ENCODE measurements around the gene SCMH1.
"Not testable (repeated sequence)": the region's sequence is repeated elsewhere in the genome, so short reads cannot be mapped to it uniquely, and the experiment has no call there.

Gene SCMH1

GRCh38 chr1:41215623-41216022 is 26.5 kb downstream of the SCMH1 start:
- no peak for DNase-seq (ENCODE audit: low read depth in 2 of 3, low spot score in 1 of 3)

DNA sequence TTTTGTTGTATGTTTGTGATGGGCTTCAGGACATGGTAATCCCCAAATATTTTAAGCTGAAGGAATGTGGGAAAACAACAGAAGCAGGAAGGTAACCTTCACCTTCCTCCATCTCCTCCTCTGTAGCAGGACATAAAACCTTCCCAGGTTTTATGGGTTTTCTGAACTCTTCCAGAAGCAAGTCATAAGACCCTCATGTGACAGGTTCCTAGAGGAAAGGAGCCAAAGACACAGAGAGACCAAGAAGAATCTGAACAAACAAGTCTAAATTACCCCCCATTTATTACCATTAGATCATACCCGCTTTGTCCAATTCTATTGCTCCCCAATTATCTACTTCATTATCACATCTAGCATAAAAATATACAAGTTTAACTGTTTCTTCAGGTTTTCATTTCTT is 28.8 kb downstream of the SCMH1 start:
- no peak for DNase-seq (ENCODE audit: low read depth in 2 of 3, low spot score in 1 of 3)

DNA sequence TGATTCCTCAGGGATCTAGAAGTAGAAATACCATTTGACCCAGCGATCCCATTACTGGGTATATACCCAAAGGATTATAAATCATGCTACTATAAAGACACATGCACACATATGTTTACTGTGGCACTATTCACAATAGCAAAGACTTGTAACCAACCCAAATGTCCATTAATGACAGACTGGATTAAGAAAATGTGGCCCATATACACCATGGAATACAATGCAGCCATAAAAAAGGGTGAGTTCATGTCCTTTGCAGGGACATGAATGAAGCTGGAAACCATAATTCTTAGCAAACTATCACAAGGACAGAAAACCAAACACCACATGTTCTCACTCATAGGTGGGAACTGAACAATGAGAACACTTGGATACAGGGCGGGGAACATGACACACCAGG is 30.5 kb downstream of the SCMH1 start:
- not testable (repeated sequence) for DNase-seq (ENCODE audit: low read depth in 2 of 3, low spot score in 1 of 3)

- not testable (repeated sequence) for DNase-seq (ENCODE audit: low read depth in 2 of 3, low spot score in 1 of 3)
Measured at GRCh38 chr1:41207053-41207452, 35.1 kb downstream of the SCMH1 start.

- no peak for DNase-seq (ENCODE audit: low read depth in 2 of 3, low spot score in 1 of 3)
Measured at GRCh38 chr1:41200728-41201127, 41.4 kb downstream of the SCMH1 start.

- DNase-seq (ENCODE audit: low read depth in 2 of 3, low spot score in 1 of 3), result no peak
Measured at GRCh38 chr1:41199375-41199774, 42.7 kb downstream of the SCMH1 start.

DNA sequence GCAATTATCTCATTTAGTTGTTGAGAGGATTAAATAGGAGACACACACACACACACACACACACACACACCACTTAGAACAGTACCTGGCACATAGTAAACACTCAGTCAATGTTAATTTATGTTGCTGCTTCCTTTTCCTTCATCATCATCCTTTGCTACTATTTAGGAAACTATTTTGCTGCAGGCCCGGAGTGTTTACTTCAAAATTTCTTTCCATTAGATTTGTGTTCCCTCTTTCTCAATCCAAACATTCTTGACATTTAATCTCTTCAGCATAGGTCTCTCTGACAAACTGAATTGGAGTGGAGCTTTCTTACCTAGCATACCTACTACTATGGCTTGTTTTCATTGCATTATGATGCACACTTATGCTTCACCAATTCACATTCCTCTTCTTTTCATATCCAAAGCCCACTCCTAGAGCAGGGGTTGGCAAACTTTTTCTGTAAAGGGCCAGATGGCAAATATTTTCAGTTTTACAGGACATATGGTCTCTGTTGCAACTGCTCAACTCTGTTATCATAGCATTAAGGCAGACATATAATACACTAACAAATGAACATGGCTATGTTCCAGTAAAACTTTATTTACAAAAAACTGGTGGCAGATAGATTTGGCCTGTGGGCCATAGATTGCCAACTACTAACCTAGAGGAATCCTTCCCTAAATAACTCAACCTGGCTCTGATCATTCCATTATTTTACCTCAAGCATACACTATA is 49.5 kb downstream of the SCMH1 start:
- no peak for DNase-seq (ENCODE audit: low read depth in 2 of 3, low spot score in 1 of 3)

- DNase-seq (ENCODE audit: low read depth in 2 of 3, low spot score in 1 of 3), result no peak
Measured at GRCh38 chr1:41184446-41184845, 57.7 kb downstream of the SCMH1 start.

DNA sequence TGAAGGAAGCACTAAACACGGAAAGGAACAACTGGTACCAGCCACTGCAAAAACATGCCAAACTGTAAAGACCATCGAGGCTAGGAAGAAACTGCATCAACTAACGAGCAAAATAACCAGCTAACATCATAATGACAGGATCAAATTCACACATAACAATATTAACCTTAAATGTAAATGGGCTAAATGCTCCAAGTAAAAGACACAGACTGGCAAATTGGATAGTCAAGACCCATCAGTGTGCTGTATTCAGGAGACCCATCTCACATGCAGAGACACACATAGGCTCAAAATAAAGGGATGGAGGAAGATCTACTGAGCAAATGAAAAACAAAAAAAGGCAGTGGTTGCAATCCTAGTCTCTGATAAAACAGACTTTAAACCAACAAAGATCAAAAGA is 63.9 kb downstream of the SCMH1 start:
- not testable (repeated sequence) for DNase-seq (ENCODE audit: low read depth in 2 of 3, low spot score in 1 of 3)

DNA sequence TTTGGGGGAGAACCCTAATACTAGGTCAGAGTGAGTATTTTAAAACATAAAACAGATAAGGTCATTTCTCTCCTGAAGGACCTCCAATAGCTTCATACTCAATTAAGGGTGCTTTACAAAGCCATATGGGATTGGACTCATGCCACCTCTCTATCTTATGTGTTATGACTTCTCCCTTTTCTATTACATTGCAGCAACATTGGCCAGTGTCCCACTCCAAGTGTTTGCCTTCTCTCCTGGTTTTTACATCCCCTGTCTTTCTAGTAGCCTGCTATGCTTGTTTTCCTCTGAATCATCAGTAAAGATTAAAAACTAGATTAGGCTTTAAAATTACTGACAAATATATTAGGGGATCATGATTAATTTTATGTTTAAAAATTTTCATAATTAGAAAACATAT is 66.6 kb downstream of the SCMH1 start:
- DNase-seq (ENCODE audit: low read depth in 2 of 3, low spot score in 1 of 3), result no peak

DNA sequence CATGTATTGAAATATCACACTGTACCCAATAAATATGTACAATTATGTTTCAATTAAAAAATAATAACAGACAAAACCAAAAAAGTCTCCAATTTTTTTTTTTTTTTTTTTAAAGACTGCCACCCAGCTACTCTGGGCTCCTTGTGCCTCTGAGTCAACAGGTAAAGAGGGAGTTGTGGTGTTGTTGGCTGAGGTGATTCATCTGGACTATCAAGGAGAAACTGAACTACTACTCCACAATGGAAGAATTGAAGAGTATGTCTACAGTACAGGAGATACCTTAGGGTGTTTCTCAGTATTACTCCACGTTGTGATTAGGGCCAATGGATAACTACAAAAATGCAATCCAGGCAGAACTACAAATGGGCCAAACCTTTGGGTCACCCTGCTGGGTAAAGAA is 67.9 kb downstream of the SCMH1 start:
- DNase-seq (ENCODE audit: low read depth in 2 of 3, low spot score in 1 of 3), result no peak

DNA sequence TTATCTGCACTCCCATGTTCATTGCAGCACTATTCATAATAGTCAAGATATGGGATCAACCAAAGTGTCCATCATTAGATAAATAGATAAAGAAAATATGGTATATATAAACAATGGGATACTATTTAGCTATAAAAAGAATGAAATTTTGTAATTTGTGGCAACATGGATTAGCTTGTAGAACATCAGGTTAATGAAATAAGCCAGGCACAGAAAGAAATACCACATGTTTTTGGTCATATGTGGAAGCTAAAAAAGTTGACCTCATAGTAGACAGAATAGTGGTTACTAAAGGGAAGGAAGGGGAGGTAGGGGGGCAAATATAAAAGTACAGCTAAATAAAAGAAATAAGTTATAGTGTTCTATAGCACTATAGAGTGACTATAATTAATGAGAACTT is 68.5 kb downstream of the SCMH1 start:
- no peak for DNase-seq (ENCODE audit: low read depth in 2 of 3, low spot score in 1 of 3)

GRCh38 chr1:41171266-41171874 is 70.7 kb downstream of the SCMH1 start:
- DNase-seq (ENCODE audit: low read depth in 2 of 3, low spot score in 1 of 3), result no peak

DNA sequence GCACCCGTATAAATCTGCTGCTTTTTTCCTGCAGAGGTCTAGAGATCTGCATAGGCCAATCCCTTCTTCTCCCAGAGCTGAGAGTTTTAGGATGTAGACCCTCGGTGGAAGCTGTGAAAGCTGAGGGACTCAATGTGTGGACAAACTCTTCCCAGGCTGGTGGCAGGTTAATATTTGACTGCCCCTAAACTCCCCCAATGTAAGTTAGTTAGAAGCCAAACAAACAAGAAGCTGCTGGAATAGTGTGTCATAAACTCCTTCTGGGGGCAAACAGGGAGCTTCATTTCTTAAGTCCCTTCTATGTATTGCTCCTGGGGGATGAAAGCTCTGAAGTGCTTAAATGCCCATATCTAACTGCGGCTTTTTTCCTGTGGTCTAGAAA is 72.3 kb downstream of the SCMH1 start:
- DNase-seq (ENCODE audit: low read depth in 2 of 3, low spot score in 1 of 3), result no peak

DNA sequence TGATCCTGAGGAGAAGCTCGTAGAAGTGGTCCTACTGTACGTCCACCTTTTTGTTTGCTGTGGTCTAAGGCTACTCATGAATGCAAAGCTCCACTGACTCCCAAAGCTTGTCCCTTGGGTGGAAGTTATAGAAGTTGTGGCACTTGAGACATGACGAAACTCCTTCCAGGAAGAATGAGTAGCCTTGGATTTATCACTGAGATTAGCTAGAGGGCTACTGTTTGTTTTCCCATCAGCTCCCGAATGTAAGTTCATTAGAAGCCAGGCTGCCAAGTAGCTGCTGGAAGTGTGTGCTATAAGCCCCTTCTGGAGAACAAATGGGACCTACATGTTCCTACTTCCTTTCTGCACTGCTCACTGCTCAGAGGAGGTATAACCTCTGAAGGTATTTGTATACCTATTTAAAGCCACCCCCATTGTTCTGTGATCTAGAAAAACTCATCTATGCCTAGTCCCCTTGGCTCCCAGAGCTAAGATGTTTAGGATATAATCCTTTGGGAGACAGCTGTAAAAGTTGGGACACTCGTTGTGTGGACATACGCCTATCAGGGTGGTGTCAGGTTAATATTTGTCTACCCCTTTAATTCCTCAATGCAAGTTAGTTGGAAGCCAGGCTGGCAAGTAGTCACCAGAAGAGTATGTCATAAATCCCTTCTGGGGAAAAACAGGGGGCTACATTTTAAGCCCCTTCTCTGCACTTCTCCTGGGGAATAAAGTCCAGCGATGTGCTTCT is 72.9 kb downstream of the SCMH1 start:
- DNase-seq (ENCODE audit: low read depth in 2 of 3, low spot score in 1 of 3), result no peak

DNA sequence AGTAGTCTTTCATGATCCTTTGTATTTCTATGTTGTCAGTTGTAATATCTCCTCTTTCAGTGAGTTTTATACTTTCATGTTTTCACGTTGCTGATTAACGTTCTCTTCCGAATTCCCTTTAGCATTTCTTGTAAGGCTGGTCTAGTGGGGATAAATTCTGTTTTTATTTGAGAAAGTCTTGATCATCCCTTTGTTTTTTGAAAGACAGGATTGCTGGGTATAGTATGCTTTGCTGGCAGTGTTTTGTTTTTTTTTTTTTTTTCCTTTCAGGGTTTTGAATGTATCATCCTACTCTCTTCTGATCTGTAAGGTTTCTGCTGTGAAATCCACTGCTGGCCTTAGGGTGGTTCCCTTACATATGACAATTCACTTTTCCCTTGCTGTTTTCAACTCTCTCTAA is 74.4 kb downstream of the SCMH1 start:
- DNase-seq (ENCODE audit: low read depth in 2 of 3, low spot score in 1 of 3), result no peak

- DNase-seq (ENCODE audit: low read depth in 2 of 3, low spot score in 1 of 3), result no peak
Measured at GRCh38 chr1:41164727-41165126, 77.4 kb downstream of the SCMH1 start.

DNA sequence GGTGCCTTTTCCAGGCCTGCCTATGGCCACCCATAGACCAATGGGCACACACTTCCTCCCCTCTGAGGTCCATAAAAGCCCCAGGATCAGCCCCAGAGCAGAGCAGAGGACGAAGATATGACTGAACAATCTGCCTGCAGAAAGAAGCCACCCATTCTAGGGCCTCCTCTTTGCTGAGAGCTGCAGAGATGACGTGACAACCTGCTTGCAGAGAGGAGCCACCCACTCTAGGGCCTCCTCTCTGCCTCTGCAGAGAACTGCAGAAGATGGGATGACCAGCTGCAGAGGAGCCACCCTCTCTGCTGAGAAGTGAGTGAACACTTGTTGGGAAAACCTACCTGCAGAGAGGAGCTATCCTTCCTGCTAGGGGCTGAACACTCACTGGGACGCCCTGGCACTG is 79.7 kb downstream of the SCMH1 start:
- no peak for DNase-seq (ENCODE audit: low read depth in 2 of 3, low spot score in 1 of 3)

- DNase-seq (ENCODE audit: low read depth in 2 of 3, low spot score in 1 of 3), result no peak
Measured at GRCh38 chr1:41161846-41162245, 80.3 kb downstream of the SCMH1 start.

DNA sequence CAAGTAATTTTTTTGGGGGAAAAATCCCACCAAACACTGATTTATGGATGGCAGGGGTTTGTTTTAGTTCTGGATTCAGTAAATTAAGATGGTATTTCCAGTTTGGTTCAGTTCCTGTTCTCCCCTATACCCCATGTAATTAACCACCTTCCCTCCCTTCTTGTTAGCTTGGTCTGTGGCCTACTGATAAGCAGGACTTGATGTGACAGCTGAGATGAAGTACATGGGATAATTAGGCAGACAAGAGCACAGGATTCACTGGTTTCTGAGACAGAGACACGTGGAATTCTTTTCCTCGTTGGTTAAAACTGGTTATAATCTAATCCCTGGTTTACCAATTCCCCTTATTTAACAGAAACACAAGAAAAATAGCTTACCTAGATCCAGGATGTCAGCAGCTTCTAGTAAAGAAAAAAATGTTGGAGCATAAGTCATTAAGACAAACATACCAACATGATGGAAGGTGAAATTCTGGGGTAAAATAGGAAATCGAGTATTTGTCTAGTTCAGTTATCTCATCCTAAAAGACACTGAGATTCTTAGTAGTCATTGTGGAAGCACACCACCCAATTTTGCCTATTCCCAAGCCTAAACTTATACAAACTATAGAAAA is 81.5 kb downstream of the SCMH1 start:
- no peak for DNase-seq (ENCODE audit: low read depth in 2 of 3, low spot score in 1 of 3)

- DNase-seq (ENCODE audit: low read depth in 2 of 3, low spot score in 1 of 3), result no peak
Measured at GRCh38 chr1:41158966-41159365, 83.1 kb downstream of the SCMH1 start.

Measured in stimulated activated CD4-positive, alpha-beta T cell treated with anti-CD3 and anti-CD28 coated beads, Interleukin-12 subunit alpha, Interleukin-12 subunit beta, amount 100 ng/mL, for 48 hours (primary cell).